Measurements from ENCODE around the gene PATE4.
"Not testable (repeated sequence)": the region's sequence is repeated elsewhere in the genome, so short reads cannot be mapped to it uniquely, and the experiment has no call there.

PATE4 gene

DNA sequence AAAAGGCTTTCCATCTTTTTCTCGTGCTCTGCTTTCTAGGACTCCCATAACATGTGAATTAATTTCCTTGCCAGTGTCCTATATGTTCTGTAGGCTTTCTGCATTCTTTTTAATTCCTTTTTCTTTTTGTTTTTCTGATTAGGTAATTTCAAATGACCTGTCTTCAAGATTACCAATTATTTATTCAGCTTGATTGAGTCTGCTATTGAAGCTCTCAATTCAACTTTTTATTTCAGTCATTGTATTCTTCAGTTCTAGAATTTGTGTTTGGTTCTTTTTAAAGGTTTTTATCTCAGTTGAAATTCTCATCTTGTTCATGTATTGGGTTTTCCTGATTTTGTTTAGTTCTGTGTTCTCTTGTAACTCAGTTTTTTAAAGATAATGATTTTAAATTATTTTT lies 30.7 kb upstream of the PATE4 start:
- TF ChIP-seq, protein P1, sequence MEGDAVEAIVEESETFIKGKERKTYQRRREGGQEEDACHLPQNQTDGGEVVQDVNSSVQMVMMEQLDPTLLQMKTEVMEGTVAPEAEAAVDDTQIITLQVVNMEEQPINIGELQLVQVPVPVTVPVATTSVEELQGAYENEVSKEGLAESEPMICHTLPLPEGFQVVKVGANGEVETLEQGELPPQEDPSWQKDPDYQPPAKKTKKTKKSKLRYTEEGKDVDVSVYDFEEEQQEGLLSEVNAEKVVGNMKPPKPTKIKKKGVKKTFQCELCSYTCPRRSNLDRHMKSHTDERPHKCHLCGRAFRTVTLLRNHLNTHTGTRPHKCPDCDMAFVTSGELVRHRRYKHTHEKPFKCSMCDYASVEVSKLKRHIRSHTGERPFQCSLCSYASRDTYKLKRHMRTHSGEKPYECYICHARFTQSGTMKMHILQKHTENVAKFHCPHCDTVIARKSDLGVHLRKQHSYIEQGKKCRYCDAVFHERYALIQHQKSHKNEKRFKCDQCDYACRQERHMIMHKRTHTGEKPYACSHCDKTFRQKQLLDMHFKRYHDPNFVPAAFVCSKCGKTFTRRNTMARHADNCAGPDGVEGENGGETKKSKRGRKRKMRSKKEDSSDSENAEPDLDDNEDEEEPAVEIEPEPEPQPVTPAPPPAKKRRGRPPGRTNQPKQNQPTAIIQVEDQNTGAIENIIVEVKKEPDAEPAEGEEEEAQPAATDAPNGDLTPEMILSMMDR (IDR thresholded peaks at IDR 0.05; ENCODE audit: control insufficient read depth, insufficient read depth, low read depth, low read length, missing control alignments) = no peak
- no peak overlapping the region for H3K4me3 ChIP-seq (ENCODE audit: control insufficient read depth, low read depth, low read length)
- no peak for DNase-seq (ENCODE audit: low read depth)

DNA sequence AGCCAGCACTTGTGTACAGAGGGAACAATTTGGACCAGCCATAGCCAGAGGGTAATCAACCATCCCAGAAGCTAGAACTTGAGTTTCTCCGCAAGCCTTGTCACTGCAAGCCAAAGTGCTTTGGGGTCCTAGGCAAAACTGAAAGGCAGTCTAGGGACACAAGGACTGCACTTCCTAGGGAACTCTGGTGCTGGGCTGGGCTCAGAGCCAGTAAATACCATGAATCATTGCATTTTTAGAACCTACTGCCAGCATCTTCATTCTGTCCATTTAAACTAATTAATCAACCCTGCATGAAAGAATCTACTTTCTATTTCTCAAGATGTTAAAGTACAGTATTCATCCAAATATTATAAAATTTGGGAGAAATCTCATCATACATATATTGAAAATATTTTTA lies 25.2 kb upstream of the PATE4 start:
- no peak overlapping the region for H3K4me3 ChIP-seq (ENCODE audit: control insufficient read depth, low read depth, low read length)
- TF ChIP-seq, protein P1 (IDR thresholded peaks at IDR 0.05; ENCODE audit: control insufficient read depth, insufficient read depth, low read depth, low read length, missing control alignments) = no peak
- DNase-seq (ENCODE audit: low read depth) = no peak

DNA sequence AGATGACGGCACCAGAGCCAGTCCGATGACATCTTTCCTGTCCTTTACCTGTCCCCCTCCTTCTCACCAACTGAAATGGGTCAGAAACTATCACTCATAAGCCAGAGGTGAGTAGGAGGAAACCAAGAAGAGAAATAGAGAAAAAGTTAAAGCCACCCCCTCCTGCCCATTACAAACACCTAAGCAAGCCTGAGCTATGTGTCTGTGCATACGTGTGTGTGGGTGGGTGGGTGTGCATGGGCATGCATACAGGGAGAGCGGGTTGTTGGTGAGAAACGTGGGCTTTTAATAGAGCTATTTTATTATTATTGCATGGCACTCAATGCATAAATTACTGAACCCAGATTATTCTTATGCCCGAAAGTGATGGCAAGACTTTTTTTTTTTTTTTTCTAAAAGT lies 2.6 kb downstream of the PATE4 start:
- TF ChIP-seq, protein P1 (IDR thresholded peaks at IDR 0.05; ENCODE audit: control insufficient read depth, insufficient read depth, low read depth, low read length, missing control alignments) = no peak
- DNase-seq (ENCODE audit: low read depth) = no peak
- H3K4me3 ChIP-seq (ENCODE audit: control insufficient read depth, low read depth, low read length) = no peak overlapping the region

DNA sequence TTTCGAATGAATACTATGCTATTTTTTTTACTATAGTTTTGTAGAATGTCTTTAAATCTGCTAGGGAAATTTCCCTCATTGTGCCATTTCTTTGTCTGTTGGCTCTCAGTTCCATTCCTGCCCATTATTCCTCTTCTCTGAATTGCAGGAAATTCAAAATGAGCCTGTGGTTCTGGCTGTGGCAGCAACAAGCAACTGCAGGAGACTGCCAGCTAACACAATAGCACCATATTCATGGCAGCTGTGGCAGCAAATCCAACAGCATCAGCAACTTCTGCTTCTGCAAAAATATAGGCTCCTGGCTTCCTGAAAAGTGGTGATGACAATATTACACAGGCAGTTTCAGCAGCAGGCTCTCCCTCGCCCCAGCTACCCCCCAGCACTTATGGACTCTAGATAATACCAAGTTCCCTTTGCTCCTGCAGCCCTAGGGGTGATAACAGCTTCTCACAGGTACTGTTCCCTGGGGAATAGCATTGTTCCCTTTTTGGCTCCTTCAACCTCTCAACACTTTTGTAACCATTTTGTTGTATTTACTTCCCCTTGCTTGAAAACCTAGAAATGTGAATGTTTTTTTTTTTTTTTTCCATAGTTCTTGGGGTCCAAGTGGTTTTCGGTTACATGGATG lies 9.3 kb downstream of the PATE4 start:
- DNase-seq (ENCODE audit: low read depth) = no peak
- TF ChIP-seq, protein P1 (IDR thresholded peaks at IDR 0.05; ENCODE audit: control insufficient read depth, insufficient read depth, low read depth, low read length, missing control alignments) = no peak
- no peak overlapping the region for H3K4me3 ChIP-seq (ENCODE audit: control insufficient read depth, low read depth, low read length)

DNA sequence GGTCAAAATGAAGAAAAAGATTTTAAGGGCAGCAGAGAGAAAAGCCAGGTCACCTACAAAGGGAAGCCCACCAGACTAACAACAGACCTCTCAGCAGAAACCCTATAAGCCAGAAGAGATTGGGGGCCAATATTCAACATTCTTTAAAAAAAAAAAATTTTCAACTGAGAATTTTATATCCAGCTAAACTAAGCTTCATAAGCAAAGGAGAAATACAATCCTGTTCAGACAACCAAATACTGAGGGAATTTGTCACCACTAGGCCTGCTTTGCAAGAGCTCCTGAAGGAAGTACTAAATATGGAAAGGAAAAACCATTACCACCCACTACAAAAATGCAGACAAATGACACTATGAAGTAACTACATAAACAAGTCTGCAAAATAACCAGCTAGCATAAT lies 13.1 kb downstream of the PATE4 start:
- DNase-seq (ENCODE audit: low read depth) = no peak
- H3K4me3 ChIP-seq (ENCODE audit: control insufficient read depth, low read depth, low read length) = no peak overlapping the region
- TF ChIP-seq, protein P1 (IDR thresholded peaks at IDR 0.05; ENCODE audit: control insufficient read depth, insufficient read depth, low read depth, low read length, missing control alignments) = no peak

DNA sequence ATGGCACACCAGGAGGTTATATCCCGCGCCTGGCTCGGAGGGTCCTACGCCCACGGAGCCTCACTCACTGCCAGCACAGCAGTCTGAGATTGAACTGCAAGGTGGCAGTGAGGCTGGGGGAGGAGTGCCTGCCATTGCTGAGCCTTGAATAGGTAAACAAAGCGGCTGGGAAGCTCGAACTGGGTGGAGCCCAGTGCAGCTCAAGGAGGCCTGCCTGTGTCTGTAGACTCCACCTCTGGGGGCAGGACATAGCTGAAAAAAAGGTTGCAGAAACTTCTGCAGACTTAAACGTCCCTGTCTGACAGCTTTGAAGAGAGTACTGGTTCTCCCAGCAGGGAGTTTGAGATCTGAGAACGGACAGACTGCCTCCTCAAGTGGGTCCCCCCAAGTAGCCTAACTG lies 24.6 kb downstream of the PATE4 start:
- not testable (repeated sequence) for H3K4me3 ChIP-seq (ENCODE audit: control insufficient read depth, low read depth, low read length); DNase-seq (ENCODE audit: low read depth)

DNA sequence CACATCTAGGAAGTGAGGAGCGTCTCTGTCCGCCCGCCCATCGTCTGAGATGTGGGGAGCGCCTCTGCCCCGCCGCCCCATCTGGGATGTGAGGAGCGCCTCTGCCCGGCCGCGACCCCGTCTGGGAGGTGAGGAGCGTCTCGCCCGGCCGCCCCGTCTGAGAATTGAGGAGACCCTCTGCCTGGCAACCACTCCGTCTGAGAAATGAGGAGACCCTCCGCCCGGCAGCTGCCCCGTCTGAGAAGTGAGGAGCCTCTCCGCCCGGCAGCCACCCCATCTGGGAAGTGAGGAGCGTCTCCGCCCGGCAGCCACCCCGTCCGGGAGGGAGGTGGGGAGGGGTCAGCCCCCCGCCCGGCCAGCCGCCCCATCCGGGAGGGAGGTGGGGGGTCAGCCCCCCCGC lies 29.7 kb downstream of the PATE4 start:
- H3K4me3 ChIP-seq (ENCODE audit: control insufficient read depth, low read depth, low read length); DNase-seq (ENCODE audit: low read depth): not testable (repeated sequence)

DNA sequence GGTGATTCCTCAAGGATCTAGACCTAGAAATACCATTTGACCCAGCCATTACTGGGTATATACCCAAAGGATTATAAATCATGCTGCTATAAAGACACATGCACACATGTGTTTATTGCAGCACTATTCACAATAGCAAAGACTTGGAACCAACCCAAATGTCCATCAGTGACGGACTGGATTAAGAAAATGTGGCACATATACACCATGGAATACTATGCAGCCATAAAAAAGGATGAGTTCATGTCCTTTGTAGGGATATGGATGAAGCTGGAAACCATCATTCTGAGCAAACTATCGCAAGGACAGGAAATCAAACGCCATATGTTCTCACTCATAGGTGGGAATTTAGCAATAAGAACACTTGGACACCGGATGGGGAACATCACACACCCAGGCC lies 32.2 kb downstream of the PATE4 start:
- DNase-seq (ENCODE audit: low read depth); H3K4me3 ChIP-seq (ENCODE audit: control insufficient read depth, low read depth, low read length): not testable (repeated sequence)

Measured in AG09309 (cell line).